Psoas muscle (tissue), 8 donors: ENCODE data around the gene AHCYL1. TPM values are rescaled to one million over a fixed set of nuclear protein-coding genes. Genes with fewer than 3 reads are reported as not detected.
A peak's percentile ranks its signal among the peaks of the same experiment; 100 is the strongest.

Experiments used
- ATAC-seq, 4 donors: fragments of 200-7000 bp; cut with Tn5 transposase; one replicate each; pipeline ENCODE4 v1.9.1; 2020; ENCODE audit warnings: moderate library complexity in 3 of 4, mild to moderate bottlenecking in 2 of 4
- DNase-seq, 2 donors: peaks; one replicate each; pipeline ENCODE4 v3.0.0-alpha.2; 2020
- H3K27ac ChIP-seq: fragments of 200-600 bp; one replicate; pipeline ENCODE4 v1.8.0; 2022
- H3K27me3 ChIP-seq, 3 donors: fragments of 200-600 bp in 1 of 3; one replicate each; pipeline versions ENCODE4 v1.6.1 to v1.8.0; 2013 to 2022; ENCODE audit warnings: low read length in 2 of 3, mild to moderate bottlenecking in 2 of 3, moderate library complexity in 1 of 3; ENCODE audit not compliant: insufficient read depth in 3 of 3
- H3K36me3 ChIP-seq, 2 donors: fragments of 200-600 bp in 1 of 2; one replicate each; pipeline versions ENCODE4 v1.6.1 to v1.8.0; 2013 to 2022; ENCODE audit warnings: low read depth in 1 of 2, mild to moderate bottlenecking in 1 of 2, moderate library complexity in 1 of 2; ENCODE audit not compliant: insufficient read depth in 1 of 2
- H3K4me1 ChIP-seq: fragments of 200-600 bp; one replicate; pipeline ENCODE4 v1.8.0; 2022
- H3K4me3 ChIP-seq: fragments of 200-600 bp; one replicate; pipeline ENCODE4 v1.8.0; 2022; ENCODE audit warnings: mild to moderate bottlenecking
- H3K9me3 ChIP-seq: fragments of 200-600 bp; one replicate; pipeline ENCODE4 v1.8.0; 2022
- WGBS, 3 donors: extraction: QIAGEN DNeasy Blood & Tissue Kit; methylation state at CpG; one replicate each; pipeline versions ENCODE4 v1.1.6 to v1.1.7; 2013; 5-methylcytosine and 5-hydroxymethylcytosine counted together
- intact Hi-C, 2 donors: fragments of 100-400 bp; cut with DNase I; formaldehyde crosslinking; loops; one replicate each; pipeline versions ENCODE4 v1.11.0 to v1.14.2; 2022
- polyA plus RNA-seq, 3 donors: library from polyadenylated mRNA; stranded (reverse); fragments of 200-250 nt; gene quantifications; one replicate each; pipeline ENCODE4 v1.2.3, GENCODE V29; 2013
- total RNA-seq, 4 donors: library from RNA; stranded (reverse); fragmentation: NEBNext Ultra II Directional in 2 of 4; extraction: Animal tissue kit (Norgen Biotek cat#: 25700) in 2 of 4; gene quantifications; one replicate each; pipeline versions ENCODE4 v1.2.1 to v1.2.4, GENCODE V29; 2021 to 2023
- TF ChIP-seq, protein P1 (sequence below): fragments of 200-600 bp; IDR thresholded peaks from one replicate; pipeline ENCODE4 v1.8.0; 2022; ENCODE audit warnings: antibody characterized with exemption
- donor health status: healthy with polysubstance abuse.
- donor health status: DM: no; HTN: no; CAD: no; lungs with moderate emphysema.
- donor health status: Bipolar disorder and iron deficiency.
- donor health status: healthy.
- donor health status: DM: yes; HTN: yes; CAD: no.
- donor health status: DM: no; HTN: no; CAD: no.
- donor health status: DM: no; HTN: no; CAD: no.
- donor health status: DM: yes; HTN: yes; CAD: no.

The AHCYL1 gene
- total and polyA plus RNA-seq, 7 donors = 42.5 to 128 (median 60.2) TPM

DNA sequence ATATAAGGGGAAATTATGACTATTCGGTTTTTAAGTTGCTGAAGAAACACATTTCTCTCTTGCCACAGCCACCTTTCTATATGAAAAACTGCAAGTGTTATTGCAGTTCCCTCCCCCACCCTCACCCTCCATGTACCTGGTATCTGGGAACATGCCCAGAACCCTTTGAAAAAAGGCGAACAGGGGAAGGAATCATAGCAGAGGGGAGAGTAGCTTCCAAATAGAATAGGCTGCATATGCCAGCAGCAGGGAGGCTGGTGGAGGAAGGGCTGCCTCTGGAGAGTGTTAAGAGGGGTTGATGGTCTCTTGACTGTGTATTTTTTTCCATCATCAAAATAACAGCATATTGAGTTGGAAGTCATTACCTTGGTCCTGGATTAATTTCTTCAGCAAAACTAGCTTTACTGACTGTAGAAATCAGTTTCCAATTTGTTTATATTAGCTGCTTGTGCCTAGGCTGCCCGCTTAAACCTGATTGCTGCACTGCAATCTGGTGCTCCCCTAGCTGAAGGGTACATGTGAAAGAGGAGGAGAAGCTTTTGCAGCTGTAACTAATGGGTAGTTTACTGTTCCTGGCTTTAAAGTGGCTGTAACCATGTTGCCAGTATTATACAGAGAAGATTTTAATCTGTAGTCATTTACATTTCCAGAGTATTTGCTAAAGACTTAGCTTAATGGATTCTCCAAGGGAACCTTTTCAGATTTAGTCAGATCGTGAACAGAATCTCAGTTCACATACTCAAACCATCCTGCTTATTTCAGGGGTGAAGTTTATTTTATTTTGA lies 22.7 kb downstream of the AHCYL1 start:
- peaks cover 19 to 40% of the 10 kb centered on the region in 2 donors for H3K36me3 ChIP-seq
- H3K27ac ChIP-seq = peak overlapping the region; percentile 85

DNA sequence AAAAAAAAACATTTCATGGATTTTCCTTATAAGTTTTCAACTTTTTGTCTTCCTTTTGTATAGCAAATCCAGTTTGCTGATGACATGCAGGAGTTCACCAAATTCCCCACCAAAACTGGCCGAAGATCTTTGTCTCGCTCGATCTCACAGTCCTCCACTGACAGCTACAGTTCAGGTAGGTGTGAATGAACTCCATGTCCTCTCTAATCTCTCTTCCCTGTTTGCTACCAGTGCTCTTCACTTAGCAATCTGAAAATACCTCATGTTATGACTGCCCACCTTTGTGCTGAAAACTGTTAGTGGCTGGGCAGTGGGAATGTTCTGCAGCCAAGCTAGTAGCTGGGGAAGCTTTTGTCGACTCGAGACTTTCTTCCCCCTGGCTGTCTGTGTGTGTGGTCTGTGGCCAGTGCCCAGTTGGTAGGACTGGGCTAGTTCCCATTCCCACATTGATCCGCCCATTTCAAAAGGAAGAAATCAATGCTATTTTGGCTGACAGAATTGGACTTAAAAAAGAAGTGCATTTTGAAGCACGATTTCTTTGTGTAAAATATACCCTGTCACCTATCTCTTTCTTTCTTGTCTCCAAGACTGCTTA lies 24.5 kb downstream of the AHCYL1 start:
- DNase-seq = no peak
- intact Hi-C loops = no loop called here
- Histone ChIP-seq H3K36me3 (peaks cover 23 to 59% of the 10 kb centered on the region in 2 donors), H3K4me3 (no peak overlapping the region), H3K9me3 (no peaks in the 10 kb centered on the region), H3K27me3 (no peaks in the 10 kb centered on the region), H3K27ac (no peak overlapping the region), H3K4me1 (peaks cover 42% of the 10 kb centered on the region)
- TF ChIP-seq, protein P1, sequence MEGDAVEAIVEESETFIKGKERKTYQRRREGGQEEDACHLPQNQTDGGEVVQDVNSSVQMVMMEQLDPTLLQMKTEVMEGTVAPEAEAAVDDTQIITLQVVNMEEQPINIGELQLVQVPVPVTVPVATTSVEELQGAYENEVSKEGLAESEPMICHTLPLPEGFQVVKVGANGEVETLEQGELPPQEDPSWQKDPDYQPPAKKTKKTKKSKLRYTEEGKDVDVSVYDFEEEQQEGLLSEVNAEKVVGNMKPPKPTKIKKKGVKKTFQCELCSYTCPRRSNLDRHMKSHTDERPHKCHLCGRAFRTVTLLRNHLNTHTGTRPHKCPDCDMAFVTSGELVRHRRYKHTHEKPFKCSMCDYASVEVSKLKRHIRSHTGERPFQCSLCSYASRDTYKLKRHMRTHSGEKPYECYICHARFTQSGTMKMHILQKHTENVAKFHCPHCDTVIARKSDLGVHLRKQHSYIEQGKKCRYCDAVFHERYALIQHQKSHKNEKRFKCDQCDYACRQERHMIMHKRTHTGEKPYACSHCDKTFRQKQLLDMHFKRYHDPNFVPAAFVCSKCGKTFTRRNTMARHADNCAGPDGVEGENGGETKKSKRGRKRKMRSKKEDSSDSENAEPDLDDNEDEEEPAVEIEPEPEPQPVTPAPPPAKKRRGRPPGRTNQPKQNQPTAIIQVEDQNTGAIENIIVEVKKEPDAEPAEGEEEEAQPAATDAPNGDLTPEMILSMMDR = no peak
- 82 to 90% (median 83%) methylated on average over 7 of the region's 7 CpGs for WGBS, 3 donors
- no peak for ATAC-seq

More for the DNA sequence above, 22.7 kb downstream of the AHCYL1 start:
- ATAC-seq = no peak
- no peaks in the 10 kb centered on the region for H3K9me3 ChIP-seq
- 42 to 63% (median 42%) methylated on average over 4 of the region's 4 CpGs for WGBS, 3 donors
- peak overlapping the region; percentile 69 for H3K4me3 ChIP-seq
- DNase-seq = no peak
- intact Hi-C loops = no loop called here
- H3K27me3 ChIP-seq = no peaks in the 10 kb centered on the region
- TF ChIP-seq, protein P1 = no peak
- peaks cover 59% of the 10 kb centered on the region for H3K4me1 ChIP-seq

DNA sequence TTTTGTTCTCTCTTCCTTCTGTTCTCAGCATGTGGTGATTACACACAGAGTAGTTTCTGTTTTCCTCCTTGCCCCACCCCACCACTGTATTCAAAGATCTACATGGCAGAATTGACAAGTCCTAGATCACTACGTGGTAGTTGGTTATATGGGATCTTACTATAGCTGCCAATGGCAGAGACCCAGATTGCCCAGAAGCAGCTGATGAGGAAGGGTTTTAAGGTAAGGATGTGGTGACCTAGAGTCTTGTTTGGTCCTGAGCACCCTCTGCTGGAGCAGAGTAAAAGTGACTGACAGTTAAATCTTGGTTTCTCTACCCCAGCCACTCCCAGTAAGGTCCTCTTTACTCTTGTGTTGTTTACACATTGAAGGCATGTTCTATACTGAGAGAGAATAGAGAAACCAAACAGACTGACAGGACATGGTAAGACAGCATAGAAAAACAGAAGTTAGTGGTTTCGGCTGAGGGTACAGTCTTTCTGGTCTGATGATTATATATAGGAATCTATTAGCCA lies 27.0 kb downstream of the AHCYL1 start:
- intact Hi-C loops = loop anchor here in 1 of 2 donors (1.0 kb wide), 1 partner anchor 234 kb away; no protein-coding TSS in a partner anchor
- Histone ChIP-seq H3K9me3 (no peaks in the 10 kb centered on the region), H3K36me3 (peaks cover 34 to 84% of the 10 kb centered on the region in 2 donors), H3K4me3 (no peak overlapping the region), H3K4me1 (peaks cover 31% of the 10 kb centered on the region), H3K27me3 (no peaks in the 10 kb centered on the region), H3K27ac (no peak overlapping the region)
- ATAC-seq (peak; percentile 74 to 86 (median 82)), DNase-seq (no peak)
- 48 to 60% (median 54%) methylated on average over 2 of the region's 2 CpGs for WGBS, 3 donors
- TF ChIP-seq, protein P1 = peak; percentile 60

DNA sequence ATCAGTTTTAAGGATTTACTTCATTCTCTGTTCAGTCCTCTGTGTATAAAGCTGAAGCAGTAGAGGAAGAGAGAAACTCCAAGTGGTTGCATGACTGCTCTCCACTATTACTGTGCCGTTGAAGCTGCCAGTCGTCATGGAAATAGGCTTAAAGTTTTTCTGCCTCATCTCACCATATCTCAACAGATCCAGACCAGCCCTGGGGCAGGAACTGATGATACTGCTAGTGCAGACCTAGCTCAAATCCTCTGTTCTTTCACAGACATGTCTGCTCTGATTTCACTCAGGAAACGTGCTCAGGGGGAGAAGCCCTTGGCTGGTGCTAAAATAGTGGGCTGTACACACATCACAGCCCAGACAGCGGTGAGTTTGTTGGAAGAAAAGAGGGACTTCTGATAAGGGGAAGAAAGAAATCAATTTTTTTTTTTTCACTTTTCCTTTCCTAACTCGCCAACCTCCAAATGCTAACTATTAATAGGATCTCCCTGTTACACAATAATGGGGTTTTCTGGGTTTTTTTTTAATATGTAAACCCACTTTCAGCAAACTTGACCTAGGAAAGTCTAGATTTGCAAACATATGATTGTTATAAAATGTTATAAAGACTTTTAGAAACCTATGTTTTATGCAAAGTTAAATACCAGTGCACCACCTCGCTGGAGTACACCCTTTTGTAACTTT lies 27.7 kb downstream of the AHCYL1 start:
- no peaks in the 10 kb centered on the region for H3K9me3 ChIP-seq
- H3K4me3 ChIP-seq = no peak overlapping the region
- TF ChIP-seq, protein P1 = no peak
- no peak for DNase-seq
- H3K27ac ChIP-seq = no peak overlapping the region
- H3K4me1 ChIP-seq = peaks cover 25% of the 10 kb centered on the region
- peak in 1 of 4 donors; percentile 30 for ATAC-seq
- intact Hi-C loops = no loop called here
- H3K27me3 ChIP-seq = no peaks in the 10 kb centered on the region
- H3K36me3 ChIP-seq = peaks cover 34 to 86% of the 10 kb centered on the region in 2 donors
- 87 to 95% (median 90%) methylated on average over 6 of the region's 6 CpGs for WGBS, 3 donors
